ENCODE data around the gene TRIM8. TPM values are rescaled to one million over a fixed set of nuclear protein-coding genes. Genes with fewer than 3 reads are reported as not detected.

Gene TRIM8
- polyA plus RNA-seq, 1 donor, result 56.3 TPM

DNA sequence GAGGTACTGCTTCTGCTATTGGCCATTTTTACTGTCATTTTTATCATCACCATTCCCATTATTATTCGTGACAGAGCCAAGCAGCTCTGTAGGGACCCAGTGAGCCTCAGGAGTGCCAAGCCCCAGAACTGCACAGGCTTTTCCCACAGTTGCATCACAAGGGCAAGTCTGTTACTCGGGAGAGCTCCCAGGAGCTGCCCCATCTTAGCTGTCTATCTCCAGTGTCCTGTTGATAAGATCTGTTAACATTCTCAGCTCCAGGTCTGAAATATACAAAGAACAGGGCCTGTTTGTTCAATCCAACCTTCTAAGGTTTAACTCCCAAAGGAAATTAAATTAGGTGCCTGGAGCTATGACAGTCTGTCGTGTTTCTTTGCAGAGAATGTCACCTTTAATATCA lies 20.2 kb upstream of the TRIM8 start:
- Histone ChIP-seq H3K4me1 (ENCODE audit: control insufficient read depth, insufficient read depth, low read length) (peaks cover 35% of the 10 kb centered on the region), H3K9me3 (ENCODE audit: control insufficient read depth, low read depth, low read length) (no peaks in the 10 kb centered on the region), H3K27ac (ENCODE audit: low read length) (no peak overlapping the region), H3K27me3 (ENCODE audit: control insufficient read depth, insufficient read depth, low read length) (no peaks in the 10 kb centered on the region), H3K4me3 (ENCODE audit: low read length) (no peak overlapping the region), H3K36me3 (ENCODE audit: control insufficient read depth, insufficient read depth, low read length) (peaks cover 23% of the 10 kb centered on the region)
- no peak for DNase-seq
- no CpG with 5 or more reads among the region's 3 CpGs for WGBS (ENCODE audit: insufficient coverage, low lambda C conversion rate)

GRCh38 chr10:102624751-102625645 lies 19.3 kb upstream of the TRIM8 start:
- H3K36me3 ChIP-seq (ENCODE audit: control insufficient read depth, insufficient read depth, low read length), result peaks cover 31% of the 10 kb centered on the region
- no peak overlapping the region for H3K27ac ChIP-seq (ENCODE audit: low read length)
- no peaks in the 10 kb centered on the region for H3K9me3 ChIP-seq (ENCODE audit: control insufficient read depth, low read depth, low read length)
- DNase-seq, result no peak
- H3K4me3 ChIP-seq (ENCODE audit: low read length), result no peak overlapping the region
- WGBS (ENCODE audit: insufficient coverage, low lambda C conversion rate), result no CpG with 5 or more reads among the region's 12 CpGs
- peaks cover 30% of the 10 kb centered on the region for H3K4me1 ChIP-seq (ENCODE audit: control insufficient read depth, insufficient read depth, low read length)
- no peaks in the 10 kb centered on the region for H3K27me3 ChIP-seq (ENCODE audit: control insufficient read depth, insufficient read depth, low read length)

DNA sequence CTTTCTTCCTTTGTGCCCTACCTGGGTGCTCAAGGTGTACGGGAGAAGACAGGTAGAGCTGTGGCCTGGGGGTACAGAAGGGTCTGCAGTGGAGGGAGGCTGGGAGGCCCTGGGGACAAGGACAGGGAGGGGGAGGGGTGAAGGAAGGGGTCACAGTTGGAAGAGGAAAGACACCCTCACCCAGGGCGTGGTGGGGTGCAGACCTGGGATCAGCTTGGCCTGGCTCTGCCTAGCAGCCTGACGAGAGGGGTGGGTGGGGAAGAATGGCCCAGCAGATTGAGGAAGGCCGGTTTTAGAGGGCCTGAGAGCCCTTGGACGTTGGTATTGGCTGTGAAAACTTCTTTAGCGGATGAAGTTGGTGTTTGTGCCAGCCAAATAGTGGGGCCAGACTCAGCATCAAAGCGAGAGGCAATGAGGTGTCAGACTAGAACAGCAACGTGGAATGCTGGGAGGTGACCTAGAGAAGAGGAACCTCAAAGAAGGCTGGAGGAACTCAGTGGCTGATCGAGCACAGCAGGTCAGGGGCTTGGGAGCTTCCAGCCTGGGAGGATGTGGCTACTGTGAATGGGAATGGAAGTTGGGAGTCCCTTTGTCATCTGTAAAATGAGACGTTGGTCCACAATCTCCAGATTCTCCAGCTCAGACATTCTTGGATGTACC lies 18.1 kb upstream of the TRIM8 start:
- H3K4me3 ChIP-seq (ENCODE audit: low read length), result no peak overlapping the region
- no peaks in the 10 kb centered on the region for H3K9me3 ChIP-seq (ENCODE audit: control insufficient read depth, low read depth, low read length)
- no CpG with 5 or more reads among the region's 10 CpGs for WGBS (ENCODE audit: insufficient coverage, low lambda C conversion rate)
- no peaks in the 10 kb centered on the region for H3K27me3 ChIP-seq (ENCODE audit: control insufficient read depth, insufficient read depth, low read length)
- peaks cover 23% of the 10 kb centered on the region for H3K4me1 ChIP-seq (ENCODE audit: control insufficient read depth, insufficient read depth, low read length)
- peaks cover 43% of the 10 kb centered on the region for H3K36me3 ChIP-seq (ENCODE audit: control insufficient read depth, insufficient read depth, low read length)
- H3K27ac ChIP-seq (ENCODE audit: low read length), result no peak overlapping the region
- no peak for DNase-seq

- no peaks in the 10 kb centered on the region for H3K9me3 ChIP-seq (ENCODE audit: control insufficient read depth, low read depth, low read length)
- H3K36me3 ChIP-seq (ENCODE audit: control insufficient read depth, insufficient read depth, low read length), result peaks cover 45% of the 10 kb centered on the region
- peak overlapping the region; percentile 41 for H3K27ac ChIP-seq (ENCODE audit: low read length)
- H3K4me3 ChIP-seq (ENCODE audit: low read length), result no peak overlapping the region
- no CpG with 5 or more reads among the region's 12 CpGs for WGBS (ENCODE audit: insufficient coverage, low lambda C conversion rate)
- peaks cover 26% of the 10 kb centered on the region for H3K4me1 ChIP-seq (ENCODE audit: control insufficient read depth, insufficient read depth, low read length)
- H3K27me3 ChIP-seq (ENCODE audit: control insufficient read depth, insufficient read depth, low read length), result no peaks in the 10 kb centered on the region
- DNase-seq, result no peak
Measured at GRCh38 chr10:102627291-102627735, 17.0 kb upstream of the TRIM8 start.

DNA sequence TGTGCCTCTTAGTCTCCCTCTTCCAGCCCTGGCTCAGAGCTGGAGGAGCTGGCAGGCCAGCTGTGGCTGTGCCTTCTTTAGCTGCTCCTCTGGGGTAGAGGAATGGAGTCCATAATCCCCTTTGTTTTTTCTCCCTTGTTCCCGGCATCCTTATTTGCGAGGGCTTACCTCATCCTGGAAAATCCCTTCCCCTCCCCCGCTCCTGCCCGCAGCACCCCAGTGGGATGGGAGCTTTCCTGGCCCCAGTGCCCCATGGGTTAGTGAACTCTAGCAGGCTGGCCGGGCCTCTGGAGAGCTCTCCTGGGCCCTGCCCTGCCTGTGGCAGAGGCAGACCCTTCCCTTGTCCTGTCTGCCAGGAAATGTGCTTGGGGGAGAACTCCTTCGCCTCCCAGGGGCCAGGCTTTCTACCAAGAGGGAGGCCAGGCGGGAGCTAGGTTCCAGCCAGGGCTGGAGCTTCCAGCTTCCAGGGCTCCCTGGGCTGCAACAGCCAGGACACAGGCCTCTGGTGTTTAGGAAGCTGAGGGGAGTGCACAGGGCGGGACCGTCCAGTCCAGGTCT lies 16.5 kb upstream of the TRIM8 start:
- no CpG with 5 or more reads among the region's 9 CpGs for WGBS (ENCODE audit: insufficient coverage, low lambda C conversion rate)
- Histone ChIP-seq H3K27ac (ENCODE audit: low read length) (peak overlapping the region; percentile 41), H3K4me1 (ENCODE audit: control insufficient read depth, insufficient read depth, low read length) (peaks cover 31% of the 10 kb centered on the region), H3K4me3 (ENCODE audit: low read length) (no peak overlapping the region), H3K9me3 (ENCODE audit: control insufficient read depth, low read depth, low read length) (no peaks in the 10 kb centered on the region), H3K27me3 (ENCODE audit: control insufficient read depth, insufficient read depth, low read length) (no peaks in the 10 kb centered on the region), H3K36me3 (ENCODE audit: control insufficient read depth, insufficient read depth, low read length) (peaks cover 46% of the 10 kb centered on the region)
- peak in 1 of 2 donors; percentile 55 for DNase-seq

- WGBS (ENCODE audit: insufficient coverage, low lambda C conversion rate), result no CpG with 5 or more reads among the region's 11 CpGs
- no peaks in the 10 kb centered on the region for H3K9me3 ChIP-seq (ENCODE audit: control insufficient read depth, low read depth, low read length)
- H3K4me3 ChIP-seq (ENCODE audit: low read length), result no peak overlapping the region
- DNase-seq, result peak in 1 of 2 donors; percentile 21
- H3K27ac ChIP-seq (ENCODE audit: low read length), result peak overlapping the region; percentile 41
- H3K27me3 ChIP-seq (ENCODE audit: control insufficient read depth, insufficient read depth, low read length), result no peaks in the 10 kb centered on the region
- peaks cover 36% of the 10 kb centered on the region for H3K4me1 ChIP-seq (ENCODE audit: control insufficient read depth, insufficient read depth, low read length)
- peaks cover 45% of the 10 kb centered on the region for H3K36me3 ChIP-seq (ENCODE audit: control insufficient read depth, insufficient read depth, low read length)
Measured at GRCh38 chr10:102628451-102628911, 15.8 kb upstream of the TRIM8 start.

DNA sequence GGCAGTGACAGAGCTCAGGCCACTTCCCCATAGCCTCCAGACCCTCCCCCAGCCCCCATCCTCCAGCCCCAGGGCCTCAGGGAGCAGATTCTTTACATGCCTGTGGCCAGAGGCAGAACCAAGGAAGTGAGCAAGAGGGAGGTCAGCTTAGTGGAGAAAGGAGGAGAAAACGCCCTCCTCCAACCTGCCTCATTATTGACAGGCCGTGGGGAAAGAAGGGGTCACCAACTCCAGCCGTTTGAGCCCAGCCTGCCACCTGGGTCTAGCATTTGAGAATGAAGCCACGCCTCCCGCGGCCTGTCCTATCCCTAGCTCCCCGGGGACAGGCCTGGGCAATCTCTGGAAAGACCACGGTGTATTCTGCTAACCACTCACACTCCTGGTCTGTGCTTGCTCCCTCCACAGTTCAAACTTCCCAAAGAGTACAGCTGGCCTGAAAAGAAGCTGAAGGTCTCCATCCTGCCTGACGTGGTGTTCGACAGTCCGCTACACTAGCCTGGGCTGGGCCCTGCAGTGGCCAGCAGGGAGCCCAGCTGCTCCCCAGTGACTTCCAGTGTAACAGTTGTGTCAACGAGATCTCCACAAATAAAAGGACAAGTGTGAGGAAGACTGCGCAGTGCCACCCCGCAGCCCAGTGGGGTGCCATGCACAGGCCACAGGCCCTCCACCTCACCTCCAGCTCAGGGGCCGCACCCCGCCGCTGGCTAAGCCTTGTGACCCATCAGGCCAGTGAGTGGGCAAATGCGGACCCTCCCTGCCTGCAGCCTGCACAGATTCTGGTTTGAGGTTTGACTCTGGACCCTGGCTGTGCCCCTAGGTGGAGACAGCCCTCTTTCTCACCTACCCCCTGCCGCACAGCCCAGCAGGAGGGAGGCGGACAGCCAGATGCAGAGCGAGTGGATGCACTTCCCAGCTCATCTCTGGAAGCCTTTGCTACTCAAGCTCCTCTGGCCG lies 14.3 kb upstream of the TRIM8 start:
- WGBS (ENCODE audit: insufficient coverage, low lambda C conversion rate), result no CpG with 5 or more reads among the region's 22 CpGs
- Histone ChIP-seq H3K9me3 (ENCODE audit: control insufficient read depth, low read depth, low read length) (no peaks in the 10 kb centered on the region), H3K36me3 (ENCODE audit: control insufficient read depth, insufficient read depth, low read length) (peaks cover 45% of the 10 kb centered on the region), H3K4me3 (ENCODE audit: low read length) (no peak overlapping the region), H3K27me3 (ENCODE audit: control insufficient read depth, insufficient read depth, low read length) (no peaks in the 10 kb centered on the region), H3K27ac (ENCODE audit: low read length) (peak overlapping the region; percentile 37), H3K4me1 (ENCODE audit: control insufficient read depth, insufficient read depth, low read length) (peaks cover 43% of the 10 kb centered on the region)
- no peak for DNase-seq

DNA sequence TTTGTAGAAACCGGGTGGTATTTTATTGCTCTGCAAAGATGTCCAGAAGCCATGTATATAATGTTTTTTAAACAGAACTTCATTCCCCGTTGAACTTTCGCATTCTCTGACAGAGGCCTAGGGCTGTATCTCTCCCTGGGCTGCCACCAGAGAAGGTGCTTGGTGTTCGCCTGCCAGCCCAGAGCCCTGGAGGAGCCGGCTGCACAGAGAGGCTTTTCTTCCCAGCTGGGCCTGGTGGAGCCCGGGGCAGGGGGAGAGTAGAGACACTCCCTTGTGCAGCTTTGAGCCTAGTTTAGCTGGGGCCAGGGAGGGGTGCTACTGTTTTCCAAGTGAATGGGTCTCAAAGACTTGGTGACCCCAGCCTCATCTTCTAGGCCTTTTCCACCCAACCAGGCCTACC lies 13.6 kb upstream of the TRIM8 start:
- peaks cover 45% of the 10 kb centered on the region for H3K36me3 ChIP-seq (ENCODE audit: control insufficient read depth, insufficient read depth, low read length)
- H3K4me3 ChIP-seq (ENCODE audit: low read length), result no peak overlapping the region
- 50% methylated on average over 1 of the region's 6 CpGs for WGBS (ENCODE audit: insufficient coverage, low lambda C conversion rate)
- H3K4me1 ChIP-seq (ENCODE audit: control insufficient read depth, insufficient read depth, low read length), result peaks cover 43% of the 10 kb centered on the region
- no peaks in the 10 kb centered on the region for H3K27me3 ChIP-seq (ENCODE audit: control insufficient read depth, insufficient read depth, low read length)
- DNase-seq, result no peak
- no peak overlapping the region for H3K27ac ChIP-seq (ENCODE audit: low read length)
- H3K9me3 ChIP-seq (ENCODE audit: control insufficient read depth, low read depth, low read length), result no peaks in the 10 kb centered on the region

DNA sequence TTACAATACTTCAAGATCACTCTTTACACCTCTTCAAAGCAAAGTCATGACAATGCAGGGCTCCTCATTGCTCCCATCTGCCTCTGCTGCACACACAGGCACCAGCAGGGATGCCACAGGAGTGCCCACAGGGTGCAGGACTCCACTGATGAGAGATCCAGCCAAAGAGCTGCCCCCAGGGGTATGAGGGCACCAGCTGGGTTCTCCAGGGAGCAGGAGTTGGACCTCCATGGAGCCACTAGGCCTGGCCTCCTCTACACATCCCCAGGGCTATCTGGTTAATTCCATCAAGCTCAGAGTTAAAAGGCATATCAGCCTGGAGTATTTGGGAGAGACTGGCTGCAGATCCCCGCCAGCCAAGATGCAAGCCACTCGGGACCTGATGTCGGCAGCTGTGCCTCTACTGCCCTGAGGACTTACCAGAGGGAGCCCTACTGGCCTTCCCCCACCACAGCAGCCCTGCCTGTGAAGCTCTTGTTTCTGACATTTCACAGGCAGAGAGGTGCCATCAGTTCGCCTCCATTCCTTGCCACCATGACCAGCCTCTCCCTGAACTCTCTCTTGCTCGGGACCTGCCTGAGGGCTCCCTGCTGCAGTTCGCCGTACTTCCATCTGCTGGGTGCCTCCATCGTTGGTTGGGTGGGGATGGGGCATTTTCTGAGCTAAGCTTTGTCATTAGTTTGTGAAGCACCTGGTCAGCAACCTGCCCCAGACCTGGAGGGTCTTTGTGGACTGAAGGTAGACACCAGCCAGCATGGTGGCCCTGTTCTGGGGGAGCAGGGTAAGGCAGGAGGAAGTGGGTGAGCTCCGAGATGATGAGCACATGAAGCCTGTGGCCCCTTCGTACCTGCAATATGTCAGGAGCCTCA lies 12.5 kb upstream of the TRIM8 start:
- peaks cover 40% of the 10 kb centered on the region for H3K36me3 ChIP-seq (ENCODE audit: control insufficient read depth, insufficient read depth, low read length)
- no CpG with 5 or more reads among the region's 10 CpGs for WGBS (ENCODE audit: insufficient coverage, low lambda C conversion rate)

More for the DNA sequence above, 12.5 kb upstream of the TRIM8 start:
- Histone ChIP-seq H3K27ac (ENCODE audit: low read length) (peak overlapping the region; percentile 40), H3K27me3 (ENCODE audit: control insufficient read depth, insufficient read depth, low read length) (no peaks in the 10 kb centered on the region), H3K4me3 (ENCODE audit: low read length) (no peak overlapping the region), H3K9me3 (ENCODE audit: control insufficient read depth, low read depth, low read length) (no peaks in the 10 kb centered on the region), H3K4me1 (ENCODE audit: control insufficient read depth, insufficient read depth, low read length) (peaks cover 43% of the 10 kb centered on the region)
- DNase-seq, result no peak
